HepG2 (cell line): ENCODE results near the gene JADE2. TPM values are rescaled to one million over a fixed set of nuclear protein-coding genes. Genes with fewer than 3 reads are reported as not detected.

Source experiments
- CHD2 ChIP-seq: IDR thresholded peaks from 2 replicates; pipeline ENCODE4 v1.6.1; 2011; ENCODE audit warnings: low read depth, low read length, improper control_type of control experiment
- CREM ChIP-seq, 2 experiments: sonication (generic) in 1 of 2; formaldehyde crosslinking in 1 of 2; IDR thresholded peaks; 2 replicates each; pipeline versions ENCODE4 v1.4.0 to v1.6.1; 2016 to 2020; ENCODE audit warnings: antibody characterized with exemption in 1 of 2, mild to moderate bottlenecking in 1 of 2, missing genetic modification reagents in 1 of 2
- DZIP1 ChIP-seq: sonication (generic); formaldehyde crosslinking; IDR thresholded peaks from 2 replicates; pipeline ENCODE4 v1.5.0; 2020; ENCODE audit warnings: mild to moderate bottlenecking, missing genetic modification reagents
- HNRNPLL ChIP-seq: fragments of 200-400 bp; formaldehyde crosslinking; IDR thresholded peaks from 2 replicates; pipeline ENCODE4 v1.6.1; 2017; ENCODE audit warnings: mild to moderate bottlenecking, low read depth, low read length; ENCODE audit not compliant: poor library complexity, severe bottlenecking
- MAFF ChIP-seq: IDR thresholded peaks from 2 replicates; pipeline ENCODE4 v1.6.1; 2011; ENCODE audit warnings: low read depth, low read length, improper control_type of control experiment
- NFKB2 ChIP-seq: sonication (generic); formaldehyde crosslinking; IDR thresholded peaks from 2 replicates; pipeline ENCODE4 v1.4.0; 2020; ENCODE audit warnings: missing genetic modification reagents, borderline replicate concordance
- SMARCE1 ChIP-seq: fragments of 450-650 bp; IDR thresholded peaks from 2 replicates; pipeline ENCODE4 v1.6.1; 2017; ENCODE audit warnings: borderline replicate concordance
- ZNF232 ChIP-seq: sonication (generic); formaldehyde crosslinking; IDR thresholded peaks from 2 replicates; pipeline ENCODE4 v1.4.0; 2020; ENCODE audit warnings: missing genetic modification reagents, borderline replicate concordance
- ZNF337 ChIP-seq: sonication (generic); formaldehyde crosslinking; IDR thresholded peaks from 2 replicates; pipeline ENCODE4 v1.5.1; 2020; ENCODE audit warnings: missing genetic modification reagents, low read depth, mild to moderate bottlenecking, borderline replicate concordance
- ZNF503 ChIP-seq: sonication (generic); formaldehyde crosslinking; IDR thresholded peaks from 2 replicates; pipeline ENCODE4 v1.4.0; 2020; ENCODE audit warnings: missing genetic modification reagents
- ZNF563 ChIP-seq: sonication (generic); formaldehyde crosslinking; IDR thresholded peaks from 2 replicates; pipeline ENCODE4 v1.8.0; 2022; ENCODE audit warnings: mild to moderate bottlenecking, moderate library complexity, missing genetic modification reagents
- ZNF605 ChIP-seq: sonication (generic); formaldehyde crosslinking; IDR thresholded peaks from 2 replicates; pipeline ENCODE4 v1.8.0; 2022; ENCODE audit warnings: mild to moderate bottlenecking, missing genetic modification reagents
- ZNF737 ChIP-seq: sonication (generic); formaldehyde crosslinking; IDR thresholded peaks from 2 replicates; pipeline ENCODE4 v1.5.0; 2020; ENCODE audit warnings: missing genetic modification reagents, mild to moderate bottlenecking, borderline replicate concordance
- polyA plus RNA-seq, 8 experiments: library from polyadenylated mRNA; depleted of rRNA in 3 of 8; stranded (reverse) in 7 of 8; unstranded in 1 of 8; fragments of >200 nt; fragmentation: Illumina TruSeq in 4 of 8; extraction: Trizol in 4 of 8; gene quantifications; 2 replicates each; pipeline versions ENCODE4 v1.2.1 to v1.2.3, GENCODE V29; 2011 to 2016; ENCODE audit warnings: low read depth in 4 of 8, missing spikeins in 1 of 8, mixed read lengths in 1 of 8; ENCODE audit not compliant: insufficient read depth in 1 of 8
- total RNA-seq, 5 experiments: library from RNA; depleted of rRNA; stranded (reverse); fragments of >200 nt; fragmentation: Illumina TruSeq; extraction: Trizol; gene quantifications; 2 replicates each; pipeline ENCODE4 v1.2.3, GENCODE V29; 2016; ENCODE audit warnings: low read depth in 1 of 5
- TF ChIP-seq, protein P1 (sequence below): sonication (generic); formaldehyde crosslinking; IDR thresholded peaks from 2 replicates; pipeline ENCODE4 v1.8.1; 2023; ENCODE audit warnings: mild to moderate bottlenecking, missing genetic modification reagents
- TF ChIP-seq, protein P2 (sequence below): sonication (generic); formaldehyde crosslinking; IDR thresholded peaks from 2 replicates; pipeline ENCODE4 v1.8.0; 2022; ENCODE audit warnings: mild to moderate bottlenecking, missing genetic modification reagents, borderline replicate concordance

JADE2 gene
- total and polyA plus RNA-seq, 2 of the 13 experiments (the other 11 are each of a cell fraction or from before 2014, with no cell fraction given) = 7.5 to 15.1 TPM

DNA sequence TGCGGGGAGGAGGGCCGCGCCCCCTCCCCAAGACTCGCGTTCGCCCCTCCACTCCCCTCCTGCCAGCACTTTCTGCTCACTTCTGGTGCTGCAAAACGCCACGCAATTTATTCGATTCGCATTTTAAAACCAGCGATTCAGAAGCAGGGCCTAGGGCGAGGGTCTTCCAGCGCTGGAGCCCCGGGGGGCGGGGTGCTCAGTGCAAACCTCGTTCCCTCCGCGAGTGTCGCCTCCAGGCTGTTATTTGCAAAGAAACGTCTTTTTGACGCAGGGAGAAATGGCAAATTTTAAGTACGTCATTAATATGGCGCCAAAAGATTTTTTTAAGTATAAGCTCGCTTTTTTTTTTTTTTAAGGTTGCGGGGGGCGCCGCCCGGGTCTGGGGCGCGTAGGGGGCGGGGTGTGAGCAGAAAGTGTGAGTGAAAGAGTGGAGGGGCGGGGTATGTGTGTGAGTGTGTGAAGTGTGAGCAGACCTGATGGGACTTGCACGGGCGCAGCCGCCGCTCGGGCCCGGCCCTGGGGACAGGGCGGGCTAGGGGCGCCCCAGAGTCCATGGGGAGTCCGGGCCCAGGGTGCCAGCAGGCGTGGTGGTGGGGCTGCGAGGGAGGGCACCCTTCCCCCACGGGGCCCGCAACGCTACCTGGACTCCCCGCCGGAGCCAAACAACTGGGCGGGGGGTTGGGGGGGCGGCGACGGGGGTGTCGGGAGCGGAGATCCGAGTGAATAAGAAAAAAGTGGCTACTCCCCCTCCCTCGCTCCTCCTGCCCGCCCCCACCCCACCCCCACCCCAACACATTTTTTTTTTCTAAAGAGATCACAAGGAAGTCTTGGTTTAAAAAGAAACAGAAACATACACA is at the start of gene JADE2 (continued):
- TF ChIP-seq HNRNPLL (peak; percentile 28), DZIP1 (CRISPR knock-in tag) (0 out of 2 replicates have a peak, but pooled peaks have one; percentile 21), ZNF605 (CRISPR knock-in tag) (peak; percentile 43; the same call in 1 of the 2 replicates), ZNF232 (CRISPR knock-in tag) (no peak), ZNF503 (CRISPR knock-in tag) (no peak), ZNF563 (CRISPR knock-in tag) (no peak), CHD2 (0 out of 2 replicates have a peak, but pooled peaks have one; percentile 25), SMARCE1 (no peak), ZNF337 (no peak), MAFF (no peak), CREM (IDR thresholded peaks at IDR 0.05) (peak; percentile 50), CREM (CRISPR knock-in tag; IDR thresholded peaks at IDR 0.05) (no peak), ZNF737 (no peak), NFKB2 (CRISPR knock-in tag) (no peak)
- TF ChIP-seq, protein P1, sequence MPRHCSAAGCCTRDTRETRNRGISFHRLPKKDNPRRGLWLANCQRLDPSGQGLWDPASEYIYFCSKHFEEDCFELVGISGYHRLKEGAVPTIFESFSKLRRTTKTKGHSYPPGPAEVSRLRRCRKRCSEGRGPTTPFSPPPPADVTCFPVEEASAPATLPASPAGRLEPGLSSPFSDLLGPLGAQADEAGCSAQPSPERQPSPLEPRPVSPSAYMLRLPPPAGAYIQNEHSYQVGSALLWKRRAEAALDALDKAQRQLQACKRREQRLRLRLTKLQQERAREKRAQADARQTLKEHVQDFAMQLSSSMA (CRISPR knock-in tag) = no peak
- TF ChIP-seq, protein P2, sequence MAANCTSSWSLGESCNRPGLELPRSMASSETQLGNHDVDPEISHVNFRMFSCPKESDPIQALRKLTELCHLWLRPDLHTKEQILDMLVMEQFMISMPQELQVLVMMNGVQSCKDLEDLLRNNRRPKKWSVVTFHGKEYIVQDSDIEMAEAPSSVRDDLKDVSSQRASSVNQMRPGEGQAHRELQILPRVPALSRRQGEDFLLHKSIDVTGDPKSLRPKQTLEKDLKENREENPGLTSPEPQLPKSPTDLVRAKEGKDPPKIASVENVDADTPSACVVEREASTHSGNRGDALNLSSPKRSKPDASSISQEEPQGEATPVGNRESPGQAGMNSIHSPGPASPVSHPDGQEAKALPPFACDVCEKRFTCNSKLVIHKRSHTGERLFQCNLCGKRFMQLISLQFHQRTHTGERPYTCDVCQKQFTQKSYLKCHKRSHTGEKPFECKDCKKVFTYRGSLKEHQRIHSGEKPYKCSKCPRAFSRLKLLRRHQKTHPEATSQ (CRISPR knock-in tag) = no peak
